Panc1 (cell line): ENCODE results near the gene DPCD. TPM values are rescaled to one million over a fixed set of nuclear protein-coding genes. Genes with fewer than 3 reads are reported as not detected.

Experiments used
- ATAC-seq: fragments of 200-7000 bp; cut with Tn5 transposase; 2 replicates; pipeline ENCODE4 v1.9.1; 2020; ENCODE audit warnings: mild to moderate bottlenecking, moderate library complexity
- BruUV-seq: library from RNA; stranded (reverse); fragments of 400-500 nt; replicated peaks from 2 replicates; lab custom pipeline; 2021; lab: Mats Ljungman, UMichigan
- CTCF ChIA-PET: fragments of 300-600 bp; sonication (Branson Sonifier 250); formaldehyde crosslinking; loops from one replicate; lab custom pipeline; 2022; ENCODE audit warnings: antibody characterized with exemption; lab: Charles Lee
- POLR2A ChIA-PET: fragments of 300-600 bp; sonication (Branson Sonifier 250); formaldehyde crosslinking; loops from one replicate; lab custom pipeline; 2022; ENCODE audit warnings: antibody characterized with exemption; lab: Charles Lee
- DNase-seq: peaks from one replicate; pipeline ENCODE4 v3.0.0-alpha.2; 2010; ENCODE audit warnings: low read depth, low spot score
- H3K27ac ChIP-seq: 2 replicates; pipeline ENCODE4 v1.5.1; 2011; ENCODE audit warnings: mild to moderate bottlenecking, low read length, inconsistent platforms
- H3K27me3 ChIP-seq: fragments of 200-500 bp; sonication (Bioruptor generic); 2 replicates; pipeline ENCODE4 v1.6.0; 2014; ENCODE audit warnings: low read length, inconsistent platforms; ENCODE audit not compliant: control insufficient read depth, insufficient read depth
- H3K36me3 ChIP-seq: fragments of 200-500 bp; sonication (Bioruptor generic); 2 replicates; pipeline ENCODE4 v1.5.1; 2014; ENCODE audit warnings: inconsistent platforms, mild to moderate bottlenecking, low read length, moderate library complexity; ENCODE audit not compliant: control insufficient read depth, insufficient read depth
- H3K4me1 ChIP-seq: 2 replicates; pipeline ENCODE4 v1.5.1; 2011; ENCODE audit warnings: inconsistent platforms, mild to moderate bottlenecking, low read length, moderate library complexity; ENCODE audit not compliant: control insufficient read depth, insufficient read depth
- H3K4me3 ChIP-seq, 2 experiments: 2 replicates each; pipeline ENCODE4 v1.5.1; 2011 to 2012; ENCODE audit warnings: low read depth in 2 of 2, low read length in 2 of 2, mild to moderate bottlenecking in 2 of 2, inconsistent platforms in 1 of 2, moderate library complexity in 1 of 2
- H3K9me3 ChIP-seq: fragments of 200-500 bp; sonication (Bioruptor generic); 2 replicates; pipeline ENCODE4 v1.5.1; 2014; ENCODE audit warnings: low read depth, mild to moderate bottlenecking, inconsistent platforms, low read length, moderate library complexity; ENCODE audit not compliant: control insufficient read depth, insufficient read depth
- POLR2AphosphoS5 ChIP-seq: IDR thresholded peaks from 2 replicates; pipeline ENCODE4 v1.6.1; 2012; ENCODE audit warnings: mild to moderate bottlenecking, low read depth, low read length, moderate library complexity
- SIN3A ChIP-seq: IDR thresholded peaks from 2 replicates; pipeline ENCODE4 v1.6.1; 2012; ENCODE audit warnings: low read depth, mild to moderate bottlenecking, low read length, moderate library complexity, borderline replicate concordance; ENCODE audit not compliant: insufficient read depth
- TCF7L2 ChIP-seq: IDR thresholded peaks from 2 replicates; pipeline ENCODE4 v1.6.1; 2011; ENCODE audit warnings: mild to moderate bottlenecking, low read depth, low read length, inconsistent platforms
- in situ Hi-C: cut with HindIII; loops from 2 replicates; pipeline ENCODE4 v1.10.0; 2016; ENCODE audit warnings: low sequenced_read_pairs, low pct_unique_long_range_greater_than_20kb
- intact Hi-C: fragments of 100-400 bp; cut with micrococcal nuclease; formaldehyde crosslinking; loops from one replicate; pipeline ENCODE4 v1.10.0; 2022; ENCODE audit not compliant: unreplicated experiment
- total RNA-seq: library from RNA; stranded (reverse); gene quantifications from one replicate; pipeline ENCODE4 v1.2.1, GENCODE V29; 2021; ENCODE audit not compliant: unreplicated experiment
- TF ChIP-seq, protein P1 (sequence below), 2 experiments: IDR thresholded peaks; 2 replicates each; pipeline ENCODE4 v1.6.1; 2011 to 2012; ENCODE audit warnings: low read depth in 2 of 2, control low read depth in 1 of 2, low read length in 1 of 2, mild to moderate bottlenecking in 1 of 2, moderate library complexity in 1 of 2; ENCODE audit not compliant: insufficient read depth in 1 of 2
- TF ChIP-seq, protein P2 (sequence below): fragments of 450-650 bp; IDR thresholded peaks from 2 replicates; pipeline ENCODE4 v1.5.1; 2017; ENCODE audit warnings: mild to moderate bottlenecking

Gene DPCD
- total RNA-seq, 1 experiment from 2014 or later, result 27.6 TPM

DNA sequence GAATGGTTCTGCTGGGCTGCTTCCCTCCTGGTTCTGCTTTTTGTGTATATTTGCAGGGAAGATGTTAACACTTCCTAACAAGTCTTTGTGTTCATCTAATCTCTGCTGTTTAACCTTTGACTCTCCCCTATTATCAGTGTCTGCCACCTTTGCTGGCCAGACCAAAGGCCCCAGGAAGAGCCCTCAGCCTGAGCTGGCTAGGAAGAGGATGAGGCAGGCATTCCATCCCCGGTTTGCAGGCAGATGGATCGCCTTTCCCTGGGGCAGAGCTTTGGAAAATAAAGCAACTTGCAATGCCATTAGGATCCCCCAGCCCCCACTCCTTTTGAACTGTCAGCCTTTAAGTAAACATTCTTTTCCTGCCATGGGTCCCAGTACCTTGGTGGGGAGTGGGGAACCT, 19.0 kb downstream of the DPCD start:
- POLR2A ChIA-PET, result no interaction called here

DNA sequence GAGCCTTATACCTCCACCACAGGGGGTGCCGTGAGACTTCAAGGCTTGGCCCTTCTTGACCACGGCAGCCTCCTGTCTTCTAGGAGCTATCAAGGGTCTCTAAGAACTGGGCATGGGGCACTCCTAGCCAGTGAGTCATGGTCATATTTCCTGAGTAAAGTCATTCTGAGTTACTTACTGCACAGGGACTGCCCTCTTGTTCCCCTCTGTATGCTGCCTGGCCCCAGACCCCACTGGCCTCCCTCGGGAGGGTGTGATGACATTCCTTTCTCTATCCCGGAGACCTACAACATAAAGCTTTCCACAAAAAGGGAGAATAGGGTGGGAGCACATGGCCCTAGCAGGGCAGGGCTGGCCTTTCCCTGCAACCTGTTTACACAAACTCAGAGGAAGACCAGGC, 21.4 kb downstream of the DPCD start:
- no peaks in the 10 kb centered on the region for H3K9me3 ChIP-seq
- no peaks in the 10 kb centered on the region for H3K4me1 ChIP-seq
- POLR2A ChIA-PET, result no interaction called here
- no peak overlapping the region for H3K4me3 ChIP-seq
- TF ChIP-seq POLR2AphosphoS5 (no peak), SIN3A (no peak), TCF7L2 (no peak)
- TF ChIP-seq, protein P1, sequence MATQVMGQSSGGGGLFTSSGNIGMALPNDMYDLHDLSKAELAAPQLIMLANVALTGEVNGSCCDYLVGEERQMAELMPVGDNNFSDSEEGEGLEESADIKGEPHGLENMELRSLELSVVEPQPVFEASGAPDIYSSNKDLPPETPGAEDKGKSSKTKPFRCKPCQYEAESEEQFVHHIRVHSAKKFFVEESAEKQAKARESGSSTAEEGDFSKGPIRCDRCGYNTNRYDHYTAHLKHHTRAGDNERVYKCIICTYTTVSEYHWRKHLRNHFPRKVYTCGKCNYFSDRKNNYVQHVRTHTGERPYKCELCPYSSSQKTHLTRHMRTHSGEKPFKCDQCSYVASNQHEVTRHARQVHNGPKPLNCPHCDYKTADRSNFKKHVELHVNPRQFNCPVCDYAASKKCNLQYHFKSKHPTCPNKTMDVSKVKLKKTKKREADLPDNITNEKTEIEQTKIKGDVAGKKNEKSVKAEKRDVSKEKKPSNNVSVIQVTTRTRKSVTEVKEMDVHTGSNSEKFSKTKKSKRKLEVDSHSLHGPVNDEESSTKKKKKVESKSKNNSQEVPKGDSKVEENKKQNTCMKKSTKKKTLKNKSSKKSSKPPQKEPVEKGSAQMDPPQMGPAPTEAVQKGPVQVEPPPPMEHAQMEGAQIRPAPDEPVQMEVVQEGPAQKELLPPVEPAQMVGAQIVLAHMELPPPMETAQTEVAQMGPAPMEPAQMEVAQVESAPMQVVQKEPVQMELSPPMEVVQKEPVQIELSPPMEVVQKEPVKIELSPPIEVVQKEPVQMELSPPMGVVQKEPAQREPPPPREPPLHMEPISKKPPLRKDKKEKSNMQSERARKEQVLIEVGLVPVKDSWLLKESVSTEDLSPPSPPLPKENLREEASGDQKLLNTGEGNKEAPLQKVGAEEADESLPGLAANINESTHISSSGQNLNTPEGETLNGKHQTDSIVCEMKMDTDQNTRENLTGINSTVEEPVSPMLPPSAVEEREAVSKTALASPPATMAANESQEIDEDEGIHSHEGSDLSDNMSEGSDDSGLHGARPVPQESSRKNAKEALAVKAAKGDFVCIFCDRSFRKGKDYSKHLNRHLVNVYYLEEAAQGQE (IDR thresholded peaks at IDR 0.05; ENCODE audit: insufficient read depth in 1 of 2, low read depth in 2 of 2, low read length in 1 of 2), result no peak
- TF ChIP-seq, protein P2, sequence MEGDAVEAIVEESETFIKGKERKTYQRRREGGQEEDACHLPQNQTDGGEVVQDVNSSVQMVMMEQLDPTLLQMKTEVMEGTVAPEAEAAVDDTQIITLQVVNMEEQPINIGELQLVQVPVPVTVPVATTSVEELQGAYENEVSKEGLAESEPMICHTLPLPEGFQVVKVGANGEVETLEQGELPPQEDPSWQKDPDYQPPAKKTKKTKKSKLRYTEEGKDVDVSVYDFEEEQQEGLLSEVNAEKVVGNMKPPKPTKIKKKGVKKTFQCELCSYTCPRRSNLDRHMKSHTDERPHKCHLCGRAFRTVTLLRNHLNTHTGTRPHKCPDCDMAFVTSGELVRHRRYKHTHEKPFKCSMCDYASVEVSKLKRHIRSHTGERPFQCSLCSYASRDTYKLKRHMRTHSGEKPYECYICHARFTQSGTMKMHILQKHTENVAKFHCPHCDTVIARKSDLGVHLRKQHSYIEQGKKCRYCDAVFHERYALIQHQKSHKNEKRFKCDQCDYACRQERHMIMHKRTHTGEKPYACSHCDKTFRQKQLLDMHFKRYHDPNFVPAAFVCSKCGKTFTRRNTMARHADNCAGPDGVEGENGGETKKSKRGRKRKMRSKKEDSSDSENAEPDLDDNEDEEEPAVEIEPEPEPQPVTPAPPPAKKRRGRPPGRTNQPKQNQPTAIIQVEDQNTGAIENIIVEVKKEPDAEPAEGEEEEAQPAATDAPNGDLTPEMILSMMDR, result no peak
- no peak overlapping the region for H3K27ac ChIP-seq
- BruUV-seq, result no TSS peak
- ATAC-seq, result no peak
- DNase-seq, result no peak
- no peaks in the 10 kb centered on the region for H3K27me3 ChIP-seq
- no peaks in the 10 kb centered on the region for H3K36me3 ChIP-seq
- in situ Hi-C loops (no loop called here), intact Hi-C loops (no loop called here)
- CTCF ChIA-PET, result interaction anchor here (0.5 kb wide), 1 partner anchor 42 kb away, joined by 7 read pairs; no protein-coding TSS in a partner anchor

More for the DNA sequence above, 19.0 kb downstream of the DPCD start:
- ATAC-seq (no peak), DNase-seq (no peak)
- Histone ChIP-seq H3K4me3 (no peak overlapping the region), H3K36me3 (no peaks in the 10 kb centered on the region), H3K27ac (no peak overlapping the region), H3K27me3 (no peaks in the 10 kb centered on the region), H3K9me3 (no peaks in the 10 kb centered on the region), H3K4me1 (no peaks in the 10 kb centered on the region)
- CTCF ChIA-PET, result no interaction called here
- no TSS peak for BruUV-seq
- TF ChIP-seq SIN3A (no peak), TCF7L2 (no peak), POLR2AphosphoS5 (no peak)
- TF ChIP-seq, protein P1 (IDR thresholded peaks at IDR 0.05; ENCODE audit: insufficient read depth in 1 of 2, low read depth in 2 of 2, low read length in 1 of 2), result no peak
- TF ChIP-seq, protein P2, result no peak
- intact Hi-C loops (no loop called here), in situ Hi-C loops (no loop called here)
